Left hindlimb (tissue), 1 donor: ENCODE data around the gene SULT2B1.
"Not testable (repeated sequence)": the region's sequence is repeated elsewhere in the genome, so short reads cannot be mapped to it uniquely, and the experiment has no call there.

ENCODE experiments used
- DNase-seq: peaks from one replicate; pipeline ENCODE4 v3.0.0-alpha.2; 2018

SULT2B1 gene

DNA sequence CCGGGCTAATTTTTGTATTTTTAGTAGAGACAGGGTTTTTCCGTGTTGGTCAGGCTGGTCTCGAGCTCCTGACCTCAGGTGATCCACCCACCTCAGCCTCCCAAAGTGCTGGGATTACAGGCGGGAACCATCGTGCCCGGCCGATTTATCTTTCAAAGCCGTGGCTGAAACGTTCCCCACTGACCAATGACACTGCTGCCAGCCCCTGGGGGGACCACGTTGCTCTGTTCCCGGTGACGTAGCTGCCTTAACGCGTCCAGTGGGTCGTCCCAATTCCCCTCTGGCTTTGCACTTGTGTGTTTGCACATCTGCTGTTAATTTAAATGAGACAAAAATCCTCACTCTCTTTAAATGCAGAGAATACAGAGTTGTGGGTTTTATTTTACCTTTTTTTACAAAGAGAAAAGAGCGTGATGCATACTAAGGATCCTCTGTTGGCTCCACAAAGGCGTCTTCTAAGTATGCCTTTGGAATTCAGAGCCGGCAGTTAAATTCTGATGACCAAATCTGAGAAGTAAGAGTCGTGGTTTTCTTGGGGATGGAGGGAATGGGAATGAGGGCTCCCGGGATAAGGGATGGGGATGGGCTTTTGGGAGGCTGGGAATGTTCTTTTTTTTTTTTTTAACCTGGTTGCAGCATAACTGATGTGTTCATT lies 21.8 kb upstream of the SULT2B1 start:
- no peak for DNase-seq

DNA sequence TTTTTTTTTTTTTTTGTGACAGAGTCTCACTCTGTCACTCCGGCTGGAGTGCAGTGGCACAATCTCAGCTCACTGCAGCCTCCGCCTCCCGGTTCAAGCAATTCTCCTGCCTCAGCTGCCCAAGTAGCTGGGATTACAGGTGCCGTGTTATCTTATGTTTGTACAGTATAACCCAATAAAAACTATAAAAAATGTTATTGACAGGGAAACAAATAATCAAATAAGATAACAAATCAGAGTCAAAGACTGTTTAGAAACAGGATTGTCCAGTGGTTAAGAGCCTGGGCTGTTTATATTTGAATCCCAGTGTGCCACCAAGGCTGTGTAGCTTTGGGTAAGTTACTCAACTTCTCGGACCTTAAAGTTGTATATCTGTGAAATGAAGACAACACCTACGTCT lies 21.2 kb upstream of the SULT2B1 start:
- no peak for DNase-seq

GRCh38 chr19:48533770-48534169 lies 18.2 kb upstream of the SULT2B1 start:
- no peak for DNase-seq

- DNase-seq = no peak
Observed at GRCh38 chr19:48537541-48537940, 14.4 kb upstream of the SULT2B1 start.

GRCh38 chr19:48538057-48538456 lies 13.9 kb upstream of the SULT2B1 start:
- not testable (repeated sequence) for DNase-seq

GRCh38 chr19:48539503-48540096 lies 12.4 kb upstream of the SULT2B1 start:
- DNase-seq = no peak

GRCh38 chr19:48540110-48540509 lies 11.9 kb upstream of the SULT2B1 start:
- DNase-seq = no peak

- DNase-seq = no peak
Observed at GRCh38 chr19:48541813-48542212, 10.2 kb upstream of the SULT2B1 start.

DNA sequence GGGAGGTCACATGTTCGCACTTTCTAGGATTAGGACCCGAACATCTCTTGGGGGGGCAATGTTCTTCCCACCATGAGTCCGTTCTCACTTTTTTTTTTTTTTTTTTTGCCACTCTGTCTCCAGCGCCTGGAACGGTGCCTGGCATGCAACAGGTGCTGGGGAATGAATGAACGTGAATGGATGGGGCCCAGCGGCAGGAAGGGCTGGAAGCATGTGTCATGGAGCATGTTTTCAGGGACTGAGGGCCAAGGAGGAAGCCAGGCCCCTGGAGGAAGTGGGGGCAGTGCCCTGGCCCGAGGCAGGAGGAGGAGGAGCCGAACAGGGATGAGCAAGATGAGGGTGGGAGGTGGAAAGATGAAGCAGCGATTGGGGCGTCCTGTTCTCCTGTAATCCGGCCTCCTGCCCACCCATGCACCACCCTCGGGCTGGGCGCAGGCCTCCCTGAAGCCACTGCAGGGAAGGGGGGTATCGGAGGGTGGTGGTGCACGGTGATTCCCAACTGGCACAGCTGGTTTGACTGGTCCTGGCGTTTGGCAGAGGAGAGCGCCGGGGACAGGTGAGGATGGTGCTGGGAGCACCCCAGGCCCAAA lies 8.8 kb upstream of the SULT2B1 start:
- no peak for DNase-seq

DNA sequence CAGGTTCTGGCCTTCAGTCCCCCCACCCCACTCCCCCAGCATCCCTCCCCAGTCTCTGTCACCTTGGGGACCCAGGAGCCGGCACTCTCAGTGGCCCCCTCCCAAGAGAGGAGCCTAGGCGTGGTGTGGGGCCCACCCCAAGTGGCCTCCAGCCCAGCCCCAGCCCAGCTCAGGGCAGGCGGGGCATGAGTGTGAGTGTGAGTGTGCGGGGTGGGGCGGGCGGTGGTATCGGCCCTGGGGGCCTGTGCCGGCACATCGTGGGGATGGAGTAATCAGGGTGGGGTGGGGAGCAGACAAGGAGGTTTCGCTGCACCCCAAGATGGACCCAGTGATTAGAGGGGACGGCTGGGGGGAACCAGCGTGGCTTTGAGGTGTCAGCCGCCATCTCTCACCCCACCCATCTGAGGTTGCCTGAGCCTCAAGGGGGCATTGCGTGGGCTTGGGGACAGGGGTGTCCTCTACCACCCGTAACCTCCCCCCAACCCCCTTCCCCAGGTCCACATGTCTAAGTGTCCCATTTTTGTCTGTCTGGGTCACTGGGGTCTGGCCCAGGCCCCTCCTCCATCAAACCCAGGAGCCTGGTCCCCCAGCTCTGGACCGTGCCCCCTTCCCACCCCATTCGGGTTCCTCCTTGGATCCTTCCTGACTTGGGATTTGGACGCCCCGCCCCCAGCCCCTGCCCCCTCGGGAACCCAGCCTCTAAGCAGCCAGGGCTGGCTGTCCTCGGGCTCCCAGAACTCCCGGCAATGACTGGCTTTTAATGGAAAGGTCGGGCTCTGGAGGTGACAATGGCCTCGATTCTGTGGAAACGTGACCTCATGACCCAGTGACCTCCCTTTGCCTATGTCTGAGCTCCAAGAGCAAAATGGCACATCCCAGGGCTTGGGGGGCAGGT lies 6.9 kb upstream of the SULT2B1 start:
- DNase-seq = no peak

- DNase-seq = no peak
Observed at GRCh38 chr19:48547722-48548121, 4.2 kb upstream of the SULT2B1 start.

DNA sequence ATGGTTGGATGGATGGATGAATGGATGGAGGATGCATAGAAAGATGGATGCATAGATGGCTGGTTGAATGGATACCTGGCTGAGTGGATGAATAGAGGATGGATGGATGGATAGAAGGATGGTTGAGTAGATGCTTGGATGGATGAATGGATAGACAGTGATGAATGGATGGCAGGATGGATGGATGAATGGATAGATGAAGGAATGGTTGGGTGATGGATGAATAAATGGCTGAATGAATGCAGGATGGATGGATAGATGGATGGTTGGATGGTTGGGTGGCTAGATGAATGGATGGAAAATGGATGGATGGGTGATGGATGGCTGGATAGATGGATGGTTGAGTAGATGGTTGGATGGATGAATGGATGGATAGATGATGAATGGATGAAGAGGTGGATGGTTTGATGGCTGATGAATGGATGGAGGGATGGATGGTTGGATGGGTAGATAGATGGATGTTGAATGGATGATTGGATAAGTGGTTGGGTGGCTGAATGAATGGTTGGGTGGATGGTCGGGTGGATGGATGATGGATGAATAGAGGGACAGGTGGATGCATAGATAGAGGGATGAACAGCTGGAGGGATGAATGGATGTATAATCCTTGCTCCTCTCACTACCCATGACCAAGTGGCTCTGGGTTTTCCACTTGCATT lies 3.6 kb upstream of the SULT2B1 start:
- DNase-seq = no peak

- no peak for DNase-seq
Observed at GRCh38 chr19:48549380-48549779, 2.6 kb upstream of the SULT2B1 start.

DNA sequence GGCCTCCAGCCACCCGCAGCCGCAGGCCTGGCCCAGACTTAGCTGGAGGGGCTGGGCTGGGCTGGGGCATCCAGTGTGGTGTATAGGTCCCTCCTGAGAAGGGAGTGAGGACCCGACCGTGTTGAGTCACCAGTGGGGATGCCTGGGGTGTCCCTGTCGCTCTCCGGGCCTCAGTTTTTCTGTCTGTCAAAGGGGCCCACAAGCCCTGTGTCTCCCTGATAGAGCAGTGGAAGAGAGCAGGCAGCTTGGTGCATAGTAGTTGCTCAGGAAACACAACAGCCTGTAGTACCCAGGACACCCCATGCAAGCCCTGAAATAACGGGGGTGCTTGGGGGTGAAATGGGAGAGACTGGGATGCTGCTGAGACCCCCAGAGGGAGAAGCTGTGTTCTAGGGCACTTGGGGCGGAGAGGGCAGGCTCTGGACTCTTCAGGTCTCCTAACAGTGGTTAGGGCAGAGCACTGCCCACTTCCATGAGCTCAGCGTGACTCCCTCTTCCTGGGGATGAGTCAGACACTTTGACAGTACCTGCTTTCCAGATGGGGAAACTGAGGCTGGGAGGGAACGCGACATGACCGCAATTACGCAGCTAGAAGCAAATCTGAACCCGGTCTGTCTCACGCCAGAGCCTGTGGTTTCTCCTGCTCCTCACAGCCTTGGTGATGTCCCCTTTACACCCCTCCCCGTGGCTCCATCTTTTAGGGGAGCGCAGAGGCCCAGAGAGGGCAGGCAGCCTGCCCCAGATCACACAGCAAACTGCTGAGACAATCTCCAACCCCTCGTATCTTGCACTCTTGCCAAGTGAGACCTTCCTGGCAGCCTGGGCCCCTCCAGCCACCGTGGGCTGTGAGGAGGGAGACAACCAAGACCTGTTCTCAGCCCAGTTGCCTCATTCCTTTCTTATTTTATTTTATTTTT lies 692 bp downstream of the SULT2B1 start:
- no peak for DNase-seq

- DNase-seq = no peak
Observed at GRCh38 chr19:48553676-48554384, 1.9 kb downstream of the SULT2B1 start.

- DNase-seq = no peak
Observed at GRCh38 chr19:48554385-48555091, 2.6 kb downstream of the SULT2B1 start.

GRCh38 chr19:48556163-48556562 lies 4.2 kb downstream of the SULT2B1 start:
- DNase-seq = no peak

GRCh38 chr19:48556825-48557224 lies 4.9 kb downstream of the SULT2B1 start:
- DNase-seq = no peak

DNA sequence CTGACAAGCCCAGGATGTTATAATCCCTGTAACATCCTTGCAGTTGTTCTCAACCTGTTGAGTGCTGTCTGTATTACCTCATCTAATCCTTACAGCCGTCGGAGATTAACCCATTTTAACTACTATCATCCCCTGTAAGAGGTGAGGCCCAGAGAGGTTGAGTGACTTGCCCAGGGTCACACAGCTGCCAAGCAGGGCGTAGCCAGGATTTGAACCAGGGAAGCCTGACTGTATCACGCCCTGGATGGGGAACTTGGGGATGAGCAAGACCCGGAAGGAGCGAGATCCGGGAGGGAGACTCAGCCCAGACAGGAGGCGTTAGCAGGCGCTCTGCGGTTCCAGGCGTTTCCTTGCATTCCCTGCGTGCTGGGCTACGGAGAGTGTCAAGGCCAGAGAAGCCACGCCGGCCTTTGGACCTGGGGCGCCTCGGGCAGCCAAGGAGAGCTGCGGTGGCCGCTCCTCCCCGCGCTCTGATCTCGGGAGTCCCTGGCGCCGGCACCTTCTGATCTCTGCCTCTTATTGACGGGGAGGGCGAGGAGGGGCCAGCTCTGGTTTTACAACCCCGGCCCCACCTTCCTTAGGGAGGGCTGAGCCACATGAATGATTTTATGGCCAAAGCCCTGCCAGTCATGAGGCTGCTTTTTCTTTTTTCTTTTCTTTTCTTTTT lies 6.2 kb downstream of the SULT2B1 start:
- no peak for DNase-seq

GRCh38 chr19:48560095-48560530 lies 8.1 kb downstream of the SULT2B1 start:
- DNase-seq = no peak
